ENCODE results near the gene GNAL. TPM values are rescaled to one million over a fixed set of nuclear protein-coding genes. Genes with fewer than 3 reads are reported as not detected.

Gene GNAL
- total RNA-seq, 6 donors from 2014 or later = 1.00 to 6.7 (median 3.5) TPM

DNA sequence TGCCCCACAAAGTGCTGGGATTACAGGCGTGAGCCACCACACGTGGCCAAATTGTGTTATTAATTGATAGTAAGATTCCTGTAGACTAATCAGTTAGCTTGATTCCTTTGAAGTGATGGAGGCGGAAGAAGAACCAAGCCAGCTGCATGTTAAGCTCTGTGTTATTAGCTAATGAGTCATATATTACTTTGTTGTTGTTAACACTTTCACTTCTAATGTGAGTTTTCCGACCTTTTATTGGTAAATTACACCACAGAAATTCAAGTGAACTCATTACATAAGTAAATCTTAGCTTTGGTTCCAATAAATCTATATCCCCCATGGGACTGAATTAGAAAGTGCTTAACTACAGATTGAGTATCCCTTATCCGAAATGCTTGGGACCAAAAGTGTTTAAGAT lies 182.4 kb downstream of the GNAL start:
- no peak for TF ChIP-seq CTCF (IDR thresholded peaks at IDR 0.05)
- TF ChIP-seq POLR2A (IDR thresholded peaks at IDR 0.05) = no peak
- TF ChIP-seq POLR2AphosphoS5 (IDR thresholded peaks at IDR 0.05) = no peak
- no peak for TF ChIP-seq EP300 (IDR thresholded peaks at IDR 0.05)
- no peak for ATAC-seq (ENCODE audit: low FRiP score in 2 of 2)

GRCh38 chr18:11872479-11873136 lies 183.5 kb downstream of the GNAL start:
- Histone ChIP-seq H3K27me3 (no peaks in the 10 kb centered on the region), H3K36me3 (no peaks in the 10 kb centered on the region), H3K27ac (no peak overlapping the region), H3K9me3 (no peaks in the 10 kb centered on the region), H3K4me1 (peaks cover 0 to 3% (median 0%) of the 10 kb centered on the region in 4 donors), H3K4me3 (no peak overlapping the region)
- TF ChIP-seq POLR2A (IDR thresholded peaks at IDR 0.05) = no peak
- TF ChIP-seq EP300 (IDR thresholded peaks at IDR 0.05) = peak in 1 of 4 donors; percentile 28
- peak in 5 of 6 experiments; percentile 26 to 54 (median 45) for TF ChIP-seq CTCF (IDR thresholded peaks at IDR 0.05)
- WGBS, 2 donors = 67 to 70% methylated on average over 13 of the region's 13 CpGs
- DNase-seq (peak in 1 of 2 donors; percentile 48), ATAC-seq (ENCODE audit: low FRiP score in 2 of 2) (peak; percentile 67 to 69)

More for the DNA sequence above, 182.4 kb downstream of the GNAL start:
- no peak overlapping the region for H3K4me3 ChIP-seq
- no peaks in the 10 kb centered on the region for H3K36me3 ChIP-seq
- peaks cover 0 to 3% (median 0%) of the 10 kb centered on the region in 4 donors for H3K4me1 ChIP-seq
- H3K27ac ChIP-seq = no peak overlapping the region
- WGBS, 2 donors = 71 to 78% methylated on average over 5 of the region's 5 CpGs
- DNase-seq = no peak
- no peaks in the 10 kb centered on the region for H3K9me3 ChIP-seq
- no peaks in the 10 kb centered on the region for H3K27me3 ChIP-seq

- WGBS, 2 donors = 83 to 89% methylated on average over 15 of the region's 15 CpGs
- TF ChIP-seq POLR2AphosphoS5 (IDR thresholded peaks at IDR 0.05) = no peak
- TF ChIP-seq EP300 (IDR thresholded peaks at IDR 0.05) = no peak
- no peak for TF ChIP-seq CTCF (IDR thresholded peaks at IDR 0.05)
- no peak for TF ChIP-seq POLR2A (IDR thresholded peaks at IDR 0.05)
- H3K4me1 ChIP-seq = peaks cover 0 to 3% (median 0%) of the 10 kb centered on the region in 4 donors
- ATAC-seq (ENCODE audit: low FRiP score in 2 of 2) (no peak), DNase-seq (peak in 1 of 2 donors; percentile 61)
- H3K27me3 ChIP-seq = no peaks in the 10 kb centered on the region
- H3K4me3 ChIP-seq = no peak overlapping the region
- H3K27ac ChIP-seq = no peak overlapping the region
- H3K36me3 ChIP-seq = no peaks in the 10 kb centered on the region
- H3K9me3 ChIP-seq = no peaks in the 10 kb centered on the region
Measured at GRCh38 chr18:11873670-11874340, 184.7 kb downstream of the GNAL start.

DNA sequence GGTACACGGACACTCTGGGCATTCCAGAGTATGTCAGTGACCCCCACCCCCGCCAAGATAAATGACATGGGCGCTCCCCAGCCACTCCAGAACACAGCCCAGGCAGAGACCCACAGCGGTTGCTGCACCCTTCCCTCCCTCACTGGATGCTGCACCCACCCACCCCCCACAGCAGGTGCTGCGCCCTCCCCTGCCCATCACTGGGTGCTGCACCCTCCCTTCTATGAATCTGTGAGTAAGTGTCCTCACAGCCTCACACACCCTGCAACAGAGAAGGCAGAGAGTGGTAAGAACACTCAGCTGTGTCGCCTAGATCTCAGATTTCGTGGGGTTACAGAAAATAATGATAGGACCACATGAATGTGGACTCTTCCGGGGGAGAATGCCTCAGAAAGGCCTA lies 185.6 kb downstream of the GNAL start:
- Histone ChIP-seq H3K36me3 (no peaks in the 10 kb centered on the region), H3K4me1 (peaks cover 0 to 3% (median 0%) of the 10 kb centered on the region in 4 donors), H3K4me3 (no peak overlapping the region), H3K27ac (no peak overlapping the region), H3K9me3 (no peaks in the 10 kb centered on the region), H3K27me3 (no peaks in the 10 kb centered on the region)
- TF ChIP-seq POLR2AphosphoS5 (IDR thresholded peaks at IDR 0.05) = no peak
- TF ChIP-seq EP300 (IDR thresholded peaks at IDR 0.05) = no peak
- no peak for TF ChIP-seq POLR2A (IDR thresholded peaks at IDR 0.05)
- TF ChIP-seq CTCF (IDR thresholded peaks at IDR 0.05) = no peak
- DNase-seq (no peak), ATAC-seq (ENCODE audit: low FRiP score in 2 of 2) (peak in 1 of 2 donors; percentile 52)
- 83 to 96% methylated on average over 6 to 8 of the region's 8 CpGs for WGBS, 2 donors
